GM23338 (cell line): ENCODE measurements around the gene UGP2. TPM values are rescaled to one million over a fixed set of nuclear protein-coding genes. Genes with fewer than 3 reads are reported as not detected.

Experiments used
- ATAC-seq: fragments of 200-7000 bp; cut with Tn5 transposase; 3 replicates; pipeline ENCODE4 v1.9.1; 2020
- DNase-seq: peaks from one replicate; pipeline ENCODE4 v3.0.0-alpha.2; 2015; ENCODE audit warnings: low spot score
- H2AFZ ChIP-seq: fragments of 200-600 bp; sonication (generic); 2 replicates; pipeline ENCODE4 v1.8.0; 2016; ENCODE audit warnings: antibody characterized with exemption, mild to moderate bottlenecking, moderate library complexity
- H3F3A ChIP-seq: fragments of 200-600 bp; sonication (generic); replicated peaks from 2 replicates; pipeline ENCODE4 v1.8.0; 2017; ENCODE audit warnings: antibody characterized with exemption, mixed run types, low read depth
- H3K27ac ChIP-seq: fragments of 200-600 bp; sonication (generic); 2 replicates; pipeline ENCODE4 v1.6.1; 2016; ENCODE audit warnings: low read depth
- H3K27me3 ChIP-seq: fragments of 200-600 bp; sonication (generic); 2 replicates; pipeline ENCODE4 v1.8.0; 2016; ENCODE audit warnings: mild to moderate bottlenecking, mixed run types, moderate library complexity; ENCODE audit not compliant: insufficient read depth
- H3K36me3 ChIP-seq: fragments of 200-600 bp; sonication (generic); 2 replicates; pipeline ENCODE4 v1.8.0; 2016; ENCODE audit warnings: mild to moderate bottlenecking; ENCODE audit not compliant: insufficient read depth
- H3K4me1 ChIP-seq: fragments of 200-600 bp; sonication (generic); 2 replicates; pipeline ENCODE4 v1.8.0; 2016; ENCODE audit warnings: mild to moderate bottlenecking, moderate library complexity; ENCODE audit not compliant: insufficient read depth
- H3K4me2 ChIP-seq: fragments of 200-600 bp; sonication (generic); 2 replicates; pipeline ENCODE4 v1.7.1; 2017; ENCODE audit warnings: mixed run types
- H3K4me3 ChIP-seq: fragments of 200-600 bp; sonication (generic); 2 replicates; pipeline ENCODE4 v1.6.1; 2016; ENCODE audit warnings: mixed run types
- H3K79me2 ChIP-seq: fragments of 200-600 bp; sonication (generic); replicated peaks from 2 replicates; pipeline ENCODE4 v1.8.0; 2017; ENCODE audit warnings: mild to moderate bottlenecking; ENCODE audit not compliant: insufficient read depth
- H3K9me2 ChIP-seq: fragments of 200-600 bp; sonication (generic); 2 replicates; pipeline ENCODE4 v1.8.0; 2017; ENCODE audit not compliant: insufficient read depth
- H4K20me1 ChIP-seq: fragments of 200-600 bp; sonication (generic); replicated peaks from 2 replicates; pipeline ENCODE4 v1.8.0; 2017; ENCODE audit warnings: mild to moderate bottlenecking; ENCODE audit not compliant: insufficient read depth
- H3K27ac Mint-ChIP-seq: 2 replicates; pipeline ENCODE4 v1.8.0; 2020; ENCODE audit warnings: inconsistent platforms, mild to moderate bottlenecking, moderate library complexity, mixed read lengths
- H3K27me3 Mint-ChIP-seq: 3 replicates; pipeline ENCODE4 v1.8.0; 2022; ENCODE audit warnings: low read depth, mild to moderate bottlenecking, moderate library complexity, mixed read lengths, inconsistent platforms; ENCODE audit not compliant: insufficient read depth, poor library complexity
- H3K36me3 Mint-ChIP-seq: 3 replicates; pipeline ENCODE4 v1.8.0; 2021; ENCODE audit warnings: low read depth, mild to moderate bottlenecking, inconsistent platforms, moderate library complexity, mixed read lengths
- H3K4me1 Mint-ChIP-seq: 3 replicates; pipeline ENCODE4 v1.8.0; 2020; ENCODE audit warnings: mild to moderate bottlenecking, inconsistent platforms, mixed read lengths
- H3K4me3 Mint-ChIP-seq: 3 replicates; pipeline ENCODE4 v1.8.0; 2021; ENCODE audit warnings: moderate library complexity, mild to moderate bottlenecking, inconsistent platforms, mixed read lengths
- H3K9me3 Mint-ChIP-seq: 3 replicates; pipeline ENCODE4 v1.8.0; 2020; ENCODE audit warnings: moderate library complexity, mild to moderate bottlenecking, inconsistent platforms, mixed read lengths
- CREB1 ChIP-seq: fragments of 250-450 bp; sonication (Bioruptor Pico); IDR thresholded peaks from 2 replicates; pipeline ENCODE4 v1.5.0; 2020; ENCODE audit warnings: low read depth, mild to moderate bottlenecking, moderate library complexity
- EZH2 ChIP-seq: fragments of 200-600 bp; sonication (generic); IDR thresholded peaks from one replicate; pipeline ENCODE4 v1.8.0; 2017; ENCODE audit warnings: antibody characterized with exemption, mild to moderate bottlenecking, low read depth; ENCODE audit not compliant: unreplicated experiment
- EZH2phosphoT487 ChIP-seq: fragments of 200-600 bp; sonication (generic); IDR thresholded peaks from one replicate; pipeline ENCODE4 v1.8.1; 2018; ENCODE audit warnings: antibody characterized with exemption; ENCODE audit not compliant: unreplicated experiment
- JUNB ChIP-seq: IDR thresholded peaks from one replicate; pipeline ENCODE4 v1.6.1; 2016; ENCODE audit warnings: antibody characterized with exemption; ENCODE audit not compliant: unreplicated experiment
- NANOG ChIP-seq: IDR thresholded peaks from 2 replicates; pipeline ENCODE4 v1.6.1; 2016; ENCODE audit warnings: antibody characterized with exemption, borderline replicate concordance
- POLR2AphosphoS5 ChIP-seq: IDR thresholded peaks from 2 replicates; pipeline ENCODE4 v1.6.1; 2016; ENCODE audit warnings: antibody characterized with exemption, low read depth
- STAT1 ChIP-seq: IDR thresholded peaks from one replicate; pipeline ENCODE4 v1.6.1; 2016; ENCODE audit warnings: antibody characterized with exemption; ENCODE audit not compliant: unreplicated experiment
- ZNF114 ChIP-seq: fragments of 250-450 bp; sonication (Bioruptor Pico); IDR thresholded peaks from 2 replicates; pipeline ENCODE4 v1.5.0; 2020; ENCODE audit warnings: mild to moderate bottlenecking, moderate library complexity
- ZNF331 ChIP-seq: fragments of 250-450 bp; sonication (Bioruptor Pico); IDR thresholded peaks from 2 replicates; pipeline ENCODE4 v1.5.0; 2020; ENCODE audit warnings: low read depth, mild to moderate bottlenecking, moderate library complexity
- polyA plus RNA-seq: library from polyadenylated mRNA; unstranded; fragments of >200 nt; fragmentation: Nextera tagmentation; extraction: Ambion mirVana; gene quantifications from 2 replicates; pipeline ENCODE4 v1.2.1, GENCODE V29; 2016
- total RNA-seq: library from RNA; depleted of rRNA; stranded (reverse); fragments of >200 nt; shearing (Covaris generic); gene quantifications from 2 replicates; pipeline ENCODE4 v1.2.3, GENCODE V29; 2014
- TF ChIP-seq, protein P1 (sequence below): IDR thresholded peaks from one replicate; pipeline ENCODE4 v1.6.1; 2018; ENCODE audit warnings: antibody characterized with exemption; ENCODE audit not compliant: unreplicated experiment
- TF ChIP-seq, protein P2 (sequence below): fragments of 250-450 bp; sonication (Bioruptor Pico); IDR thresholded peaks from 2 replicates; pipeline ENCODE4 v1.5.0; 2020; ENCODE audit warnings: mild to moderate bottlenecking, moderate library complexity
- TF ChIP-seq, protein P3 (sequence below): IDR thresholded peaks from 2 replicates; pipeline ENCODE4 v1.6.1; 2016; ENCODE audit warnings: antibody characterized with exemption
- TF ChIP-seq, protein P4 (sequence below), 2 experiments: fragments of 200-600 bp in 1 of 2; sonication (generic) in 1 of 2; conservative IDR thresholded peaks; 2 replicates each; pipeline versions ENCODE4 v1.5.1 to v1.6.1; 2016 to 2017; ENCODE audit warnings: antibody characterized with exemption in 2 of 2, low read depth in 2 of 2, mild to moderate bottlenecking in 2 of 2, moderate library complexity in 1 of 2

UGP2 gene
- total and polyA plus RNA-seq, 2 experiments from 2014 or later, result 744 to 943 TPM

DNA sequence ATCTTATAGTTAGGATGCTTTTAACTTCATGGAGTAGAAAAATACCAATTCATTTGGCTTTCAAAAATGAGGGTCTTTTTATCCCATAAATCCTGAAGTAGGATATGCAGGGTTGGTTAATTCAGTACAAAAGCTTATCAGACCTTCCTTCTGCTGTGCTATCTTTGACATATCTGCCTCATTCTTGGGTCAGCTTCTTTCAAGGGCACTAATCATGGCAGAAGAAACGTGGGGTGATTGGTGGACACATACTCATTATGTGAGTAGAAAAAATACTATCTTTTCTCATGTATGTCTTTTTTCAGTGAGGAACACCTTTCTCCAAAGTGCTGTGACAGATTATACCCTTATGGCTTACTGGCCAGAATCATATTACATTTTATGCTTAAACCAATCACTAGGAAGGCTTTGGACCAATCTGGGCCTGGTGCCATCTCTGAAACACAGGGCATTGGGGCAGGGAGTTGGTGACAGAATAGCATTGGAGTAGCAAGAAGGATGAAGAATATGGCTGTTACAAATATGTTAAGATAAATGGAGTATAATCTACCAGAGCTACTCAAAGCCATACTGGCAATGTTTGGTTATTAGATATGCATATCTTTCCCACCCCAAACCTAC is 10.1 kb downstream of the UGP2 start:
- Histone ChIP-seq H4K20me1 (peaks cover 9% of the 10 kb centered on the region; the same call in 1 of the 2 replicates), H3K4me2 (peak overlapping the region; percentile 56), H3K9me2 (no peaks in the 10 kb centered on the region), H3K27ac (peak overlapping the region; percentile 98), H2AFZ (no peak overlapping the region), H3K79me2 (peaks cover 91% of the 10 kb centered on the region), H3K27me3 (no peaks in the 10 kb centered on the region), H3K4me1 (peaks cover 66% of the 10 kb centered on the region), H3K4me3 (peak overlapping the region; percentile 43; the same call in 1 of the 2 replicates), H3F3A (no peaks in the 10 kb centered on the region), H3K36me3 (peaks cover 6% of the 10 kb centered on the region; the same call in 1 of the 2 replicates)
- H3K27me3 Mint-ChIP-seq, result peaks cover 3% of the 10 kb centered on the region
- ATAC-seq (no peak), DNase-seq (no peak)
- H3K9me3 Mint-ChIP-seq, result no peaks in the 10 kb centered on the region; the same call in 2 of the 3 replicates
- TF ChIP-seq, protein P1, sequence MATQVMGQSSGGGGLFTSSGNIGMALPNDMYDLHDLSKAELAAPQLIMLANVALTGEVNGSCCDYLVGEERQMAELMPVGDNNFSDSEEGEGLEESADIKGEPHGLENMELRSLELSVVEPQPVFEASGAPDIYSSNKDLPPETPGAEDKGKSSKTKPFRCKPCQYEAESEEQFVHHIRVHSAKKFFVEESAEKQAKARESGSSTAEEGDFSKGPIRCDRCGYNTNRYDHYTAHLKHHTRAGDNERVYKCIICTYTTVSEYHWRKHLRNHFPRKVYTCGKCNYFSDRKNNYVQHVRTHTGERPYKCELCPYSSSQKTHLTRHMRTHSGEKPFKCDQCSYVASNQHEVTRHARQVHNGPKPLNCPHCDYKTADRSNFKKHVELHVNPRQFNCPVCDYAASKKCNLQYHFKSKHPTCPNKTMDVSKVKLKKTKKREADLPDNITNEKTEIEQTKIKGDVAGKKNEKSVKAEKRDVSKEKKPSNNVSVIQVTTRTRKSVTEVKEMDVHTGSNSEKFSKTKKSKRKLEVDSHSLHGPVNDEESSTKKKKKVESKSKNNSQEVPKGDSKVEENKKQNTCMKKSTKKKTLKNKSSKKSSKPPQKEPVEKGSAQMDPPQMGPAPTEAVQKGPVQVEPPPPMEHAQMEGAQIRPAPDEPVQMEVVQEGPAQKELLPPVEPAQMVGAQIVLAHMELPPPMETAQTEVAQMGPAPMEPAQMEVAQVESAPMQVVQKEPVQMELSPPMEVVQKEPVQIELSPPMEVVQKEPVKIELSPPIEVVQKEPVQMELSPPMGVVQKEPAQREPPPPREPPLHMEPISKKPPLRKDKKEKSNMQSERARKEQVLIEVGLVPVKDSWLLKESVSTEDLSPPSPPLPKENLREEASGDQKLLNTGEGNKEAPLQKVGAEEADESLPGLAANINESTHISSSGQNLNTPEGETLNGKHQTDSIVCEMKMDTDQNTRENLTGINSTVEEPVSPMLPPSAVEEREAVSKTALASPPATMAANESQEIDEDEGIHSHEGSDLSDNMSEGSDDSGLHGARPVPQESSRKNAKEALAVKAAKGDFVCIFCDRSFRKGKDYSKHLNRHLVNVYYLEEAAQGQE, result no peak
- TF ChIP-seq STAT1 (no peak), POLR2AphosphoS5 (no peak), EZH2phosphoT487 (no peak), ZNF331 (CRISPR knock-in tag) (no peak), NANOG (no peak), EZH2 (no peak), JUNB (no peak), ZNF114 (no peak), CREB1 (CRISPR knock-in tag) (no peak)
- TF ChIP-seq, protein P2, sequence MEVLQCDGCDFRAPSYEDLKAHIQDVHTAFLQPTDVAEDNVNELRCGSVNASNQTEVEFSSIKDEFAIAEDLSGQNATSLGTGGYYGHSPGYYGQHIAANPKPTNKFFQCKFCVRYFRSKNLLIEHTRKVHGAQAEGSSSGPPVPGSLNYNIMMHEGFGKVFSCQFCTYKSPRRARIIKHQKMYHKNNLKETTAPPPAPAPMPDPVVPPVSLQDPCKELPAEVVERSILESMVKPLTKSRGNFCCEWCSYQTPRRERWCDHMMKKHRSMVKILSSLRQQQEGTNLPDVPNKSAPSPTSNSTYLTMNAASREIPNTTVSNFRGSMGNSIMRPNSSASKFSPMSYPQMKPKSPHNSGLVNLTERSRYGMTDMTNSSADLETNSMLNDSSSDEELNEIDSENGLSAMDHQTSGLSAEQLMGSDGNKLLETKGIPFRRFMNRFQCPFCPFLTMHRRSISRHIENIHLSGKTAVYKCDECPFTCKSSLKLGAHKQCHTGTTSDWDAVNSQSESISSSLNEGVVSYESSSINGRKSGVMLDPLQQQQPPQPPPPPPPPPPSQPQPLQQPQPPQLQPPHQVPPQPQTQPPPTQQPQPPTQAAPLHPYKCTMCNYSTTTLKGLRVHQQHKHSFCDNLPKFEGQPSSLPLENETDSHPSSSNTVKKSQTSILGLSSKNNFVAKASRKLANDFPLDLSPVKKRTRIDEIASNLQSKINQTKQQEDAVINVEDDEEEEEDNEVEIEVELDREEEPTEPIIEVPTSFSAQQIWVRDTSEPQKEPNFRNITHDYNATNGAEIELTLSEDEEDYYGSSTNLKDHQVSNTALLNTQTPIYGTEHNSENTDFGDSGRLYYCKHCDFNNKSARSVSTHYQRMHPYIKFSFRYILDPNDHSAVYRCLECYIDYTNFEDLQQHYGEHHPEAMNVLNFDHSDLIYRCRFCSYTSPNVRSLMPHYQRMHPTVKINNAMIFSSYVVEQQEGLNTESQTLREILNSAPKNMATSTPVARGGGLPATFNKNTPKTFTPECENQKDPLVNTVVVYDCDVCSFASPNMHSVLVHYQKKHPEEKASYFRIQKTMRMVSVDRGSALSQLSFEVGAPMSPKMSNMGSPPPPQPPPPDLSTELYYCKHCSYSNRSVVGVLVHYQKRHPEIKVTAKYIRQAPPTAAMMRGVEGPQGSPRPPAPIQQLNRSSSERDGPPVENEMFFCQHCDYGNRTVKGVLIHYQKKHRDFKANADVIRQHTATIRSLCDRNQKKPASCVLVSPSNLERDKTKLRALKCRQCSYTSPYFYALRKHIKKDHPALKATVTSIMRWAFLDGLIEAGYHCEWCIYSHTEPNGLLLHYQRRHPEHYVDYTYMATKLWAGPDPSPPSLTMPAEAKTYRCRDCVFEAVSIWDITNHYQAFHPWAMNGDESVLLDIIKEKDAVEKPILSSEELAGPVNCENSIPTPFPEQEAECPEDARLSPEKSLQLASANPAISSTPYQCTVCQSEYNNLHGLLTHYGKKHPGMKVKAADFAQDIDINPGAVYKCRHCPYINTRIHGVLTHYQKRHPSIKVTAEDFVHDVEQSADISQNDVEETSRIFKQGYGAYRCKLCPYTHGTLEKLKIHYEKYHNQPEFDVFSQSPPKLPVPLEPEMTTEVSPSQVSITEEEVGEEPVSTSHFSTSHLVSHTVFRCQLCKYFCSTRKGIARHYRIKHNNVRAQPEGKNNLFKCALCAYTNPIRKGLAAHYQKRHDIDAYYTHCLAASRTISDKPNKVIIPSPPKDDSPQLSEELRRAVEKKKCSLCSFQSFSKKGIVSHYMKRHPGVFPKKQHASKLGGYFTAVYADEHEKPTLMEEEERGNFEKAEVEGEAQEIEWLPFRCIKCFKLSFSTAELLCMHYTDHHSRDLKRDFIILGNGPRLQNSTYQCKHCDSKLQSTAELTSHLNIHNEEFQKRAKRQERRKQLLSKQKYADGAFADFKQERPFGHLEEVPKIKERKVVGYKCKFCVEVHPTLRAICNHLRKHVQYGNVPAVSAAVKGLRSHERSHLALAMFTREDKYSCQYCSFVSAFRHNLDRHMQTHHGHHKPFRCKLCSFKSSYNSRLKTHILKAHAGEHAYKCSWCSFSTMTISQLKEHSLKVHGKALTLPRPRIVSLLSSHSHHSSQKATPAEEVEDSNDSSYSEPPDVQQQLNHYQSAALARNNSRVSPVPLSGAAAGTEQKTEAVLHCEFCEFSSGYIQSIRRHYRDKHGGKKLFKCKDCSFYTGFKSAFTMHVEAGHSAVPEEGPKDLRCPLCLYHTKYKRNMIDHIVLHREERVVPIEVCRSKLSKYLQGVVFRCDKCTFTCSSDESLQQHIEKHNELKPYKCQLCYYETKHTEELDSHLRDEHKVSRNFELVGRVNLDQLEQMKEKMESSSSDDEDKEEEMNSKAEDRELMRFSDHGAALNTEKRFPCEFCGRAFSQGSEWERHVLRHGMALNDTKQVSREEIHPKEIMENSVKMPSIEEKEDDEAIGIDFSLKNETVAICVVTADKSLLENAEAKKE (CRISPR knock-in tag), result no peak
- TF ChIP-seq, protein P3, sequence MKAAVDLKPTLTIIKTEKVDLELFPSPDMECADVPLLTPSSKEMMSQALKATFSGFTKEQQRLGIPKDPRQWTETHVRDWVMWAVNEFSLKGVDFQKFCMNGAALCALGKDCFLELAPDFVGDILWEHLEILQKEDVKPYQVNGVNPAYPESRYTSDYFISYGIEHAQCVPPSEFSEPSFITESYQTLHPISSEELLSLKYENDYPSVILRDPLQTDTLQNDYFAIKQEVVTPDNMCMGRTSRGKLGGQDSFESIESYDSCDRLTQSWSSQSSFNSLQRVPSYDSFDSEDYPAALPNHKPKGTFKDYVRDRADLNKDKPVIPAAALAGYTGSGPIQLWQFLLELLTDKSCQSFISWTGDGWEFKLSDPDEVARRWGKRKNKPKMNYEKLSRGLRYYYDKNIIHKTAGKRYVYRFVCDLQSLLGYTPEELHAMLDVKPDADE, result no peak
- TF ChIP-seq, protein P4, sequence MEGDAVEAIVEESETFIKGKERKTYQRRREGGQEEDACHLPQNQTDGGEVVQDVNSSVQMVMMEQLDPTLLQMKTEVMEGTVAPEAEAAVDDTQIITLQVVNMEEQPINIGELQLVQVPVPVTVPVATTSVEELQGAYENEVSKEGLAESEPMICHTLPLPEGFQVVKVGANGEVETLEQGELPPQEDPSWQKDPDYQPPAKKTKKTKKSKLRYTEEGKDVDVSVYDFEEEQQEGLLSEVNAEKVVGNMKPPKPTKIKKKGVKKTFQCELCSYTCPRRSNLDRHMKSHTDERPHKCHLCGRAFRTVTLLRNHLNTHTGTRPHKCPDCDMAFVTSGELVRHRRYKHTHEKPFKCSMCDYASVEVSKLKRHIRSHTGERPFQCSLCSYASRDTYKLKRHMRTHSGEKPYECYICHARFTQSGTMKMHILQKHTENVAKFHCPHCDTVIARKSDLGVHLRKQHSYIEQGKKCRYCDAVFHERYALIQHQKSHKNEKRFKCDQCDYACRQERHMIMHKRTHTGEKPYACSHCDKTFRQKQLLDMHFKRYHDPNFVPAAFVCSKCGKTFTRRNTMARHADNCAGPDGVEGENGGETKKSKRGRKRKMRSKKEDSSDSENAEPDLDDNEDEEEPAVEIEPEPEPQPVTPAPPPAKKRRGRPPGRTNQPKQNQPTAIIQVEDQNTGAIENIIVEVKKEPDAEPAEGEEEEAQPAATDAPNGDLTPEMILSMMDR (conservative IDR thresholded peaks at IDR 0.05; ENCODE audit: low read depth in 2 of 2), result no peak
- H3K4me1 Mint-ChIP-seq, result peaks cover 82% of the 10 kb centered on the region
- H3K36me3 Mint-ChIP-seq, result peaks cover 37% of the 10 kb centered on the region
- H3K4me3 Mint-ChIP-seq, result peak overlapping the region; percentile 21; the same call in 2 of the 3 replicates
- peak overlapping the region; percentile 72 for H3K27ac Mint-ChIP-seq
